GM23248 (cell line): ENCODE measurements around the gene TRAPPC11.

ENCODE experiments used
- EZH2 ChIP-seq: fragments of 200-600 bp; sonication (generic); IDR thresholded peaks from 2 replicates; pipeline ENCODE4 v1.6.1; 2018; ENCODE audit warnings: antibody characterized with exemption, mild to moderate bottlenecking; ENCODE audit not compliant: insufficient read depth, poor library complexity, severe bottlenecking
- EZH2phosphoT487 ChIP-seq: fragments of 200-600 bp; sonication (generic); IDR thresholded peaks from 2 replicates; pipeline ENCODE4 v1.6.1; 2018; ENCODE audit warnings: antibody characterized with exemption, moderate library complexity, mild to moderate bottlenecking, low read depth; ENCODE audit not compliant: insufficient read depth

DNA sequence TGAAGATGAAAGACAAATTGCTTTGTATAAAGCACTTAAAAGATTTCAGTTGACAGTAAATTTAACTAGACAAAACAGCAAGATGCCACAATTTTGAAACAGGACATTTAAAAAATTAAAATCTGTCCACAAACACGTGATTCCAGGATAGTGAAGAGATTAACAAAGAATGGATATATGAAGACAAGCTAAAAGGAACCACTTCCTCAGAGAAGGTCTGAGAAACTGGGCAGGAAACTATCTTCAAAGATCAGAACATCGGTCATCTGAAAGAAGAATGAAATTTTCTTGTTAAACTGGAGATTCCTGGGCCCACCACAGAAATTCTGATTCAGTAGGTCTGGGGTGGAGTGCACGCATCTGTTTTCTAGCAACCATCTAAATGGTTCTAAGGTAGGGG lies 1.5 kb upstream of the TRAPPC11 start:
- TF ChIP-seq EZH2 (no peak), EZH2phosphoT487 (no peak)
